Trophoblast cell (in vitro differentiated cells and primary cell): ENCODE data around the gene CFDP1.
A peak's percentile ranks its signal among the peaks of the same experiment; 100 is the strongest.

Experiments
- DNase-seq, 2 donors: peaks; one replicate each; pipeline ENCODE4 v3.0.0-alpha.2; 2016
- H2AFZ ChIP-seq: 2 replicates; pipeline ENCODE4 v1.6.1; 2013; ENCODE audit warnings: low read length, moderate library complexity, mild to moderate bottlenecking; ENCODE audit not compliant: insufficient read depth, poor library complexity
- H2AK5ac ChIP-seq: 2 replicates; pipeline ENCODE4 v1.6.1; 2013; ENCODE audit warnings: mild to moderate bottlenecking, low read length
- H2BK120ac ChIP-seq: 2 replicates; pipeline ENCODE4 v1.6.1; 2013; ENCODE audit warnings: low read length, mild to moderate bottlenecking, moderate library complexity; ENCODE audit not compliant: insufficient read depth, poor library complexity
- H2BK12ac ChIP-seq: 2 replicates; pipeline ENCODE4 v1.6.1; 2013; ENCODE audit warnings: mild to moderate bottlenecking, low read length, moderate library complexity
- H2BK5ac ChIP-seq: 2 replicates; pipeline ENCODE4 v1.6.1; 2013; ENCODE audit warnings: low read length, low read depth, moderate library complexity, mild to moderate bottlenecking; ENCODE audit not compliant: poor library complexity
- H3K14ac ChIP-seq: 2 replicates; pipeline ENCODE4 v1.6.1; 2013; ENCODE audit warnings: mild to moderate bottlenecking, low read length
- H3K18ac ChIP-seq: 2 replicates; pipeline ENCODE4 v1.6.1; 2013; ENCODE audit warnings: mild to moderate bottlenecking, low read length
- H3K23ac ChIP-seq: 2 replicates; pipeline ENCODE4 v1.6.1; 2013; ENCODE audit warnings: low read length
- H3K27ac ChIP-seq: 2 replicates; pipeline ENCODE4 v1.5.1; 2013; ENCODE audit warnings: low read depth, mild to moderate bottlenecking, inconsistent platforms, low read length, moderate library complexity
- H3K27me3 ChIP-seq: 2 replicates; pipeline ENCODE4 v1.6.1; 2013; ENCODE audit warnings: inconsistent platforms, mild to moderate bottlenecking, low read length, moderate library complexity; ENCODE audit not compliant: insufficient read depth
- H3K36me3 ChIP-seq, 2 experiments: 1 replicate in 1 of 2; 2 replicates in 1 of 2; pipeline ENCODE4 v1.6.1; 2013; ENCODE audit warnings: low read length in 2 of 2, mild to moderate bottlenecking in 2 of 2, moderate library complexity in 1 of 2; ENCODE audit not compliant: insufficient read depth in 2 of 2, control insufficient read depth in 1 of 2
- H3K4ac ChIP-seq: 2 replicates; pipeline ENCODE4 v1.6.1; 2013; ENCODE audit warnings: low read depth, mild to moderate bottlenecking, low read length, moderate library complexity
- H3K4me1 ChIP-seq, 2 experiments: 1 replicate in 1 of 2; 2 replicates in 1 of 2; pipeline ENCODE4 v1.6.1; 2013; ENCODE audit warnings: low read length in 2 of 2, mild to moderate bottlenecking in 2 of 2, moderate library complexity in 1 of 2; ENCODE audit not compliant: insufficient read depth in 2 of 2, control insufficient read depth in 1 of 2
- H3K4me2 ChIP-seq: 2 replicates; pipeline ENCODE4 v1.6.1; 2013; ENCODE audit warnings: inconsistent platforms, mild to moderate bottlenecking, low read length, moderate library complexity
- H3K4me3 ChIP-seq: 2 replicates; pipeline ENCODE4 v1.5.1; 2013; ENCODE audit warnings: mild to moderate bottlenecking, low read depth, low read length, inconsistent platforms
- H3K79me1 ChIP-seq: one replicate; pipeline ENCODE4 v1.6.1; 2013; ENCODE audit warnings: low read length
- H3K79me2 ChIP-seq: 2 replicates; pipeline ENCODE4 v1.6.1; 2013; ENCODE audit warnings: low read length, mild to moderate bottlenecking; ENCODE audit not compliant: control insufficient read depth, insufficient read depth, poor library complexity
- H3K9ac ChIP-seq: 2 replicates; pipeline ENCODE4 v1.6.1; 2013; ENCODE audit warnings: mild to moderate bottlenecking, low read length
- H3K9me3 ChIP-seq: 2 replicates; pipeline ENCODE4 v1.6.1; 2013; ENCODE audit warnings: low read depth, mild to moderate bottlenecking, control low read depth, inconsistent platforms, low read length; ENCODE audit not compliant: insufficient read depth
- H4K12ac ChIP-seq: 2 replicates; pipeline ENCODE4 v1.6.1; 2013; ENCODE audit warnings: low read depth, mild to moderate bottlenecking, low read length, moderate library complexity
- H4K8ac ChIP-seq: 2 replicates; pipeline ENCODE4 v1.6.1; 2013; ENCODE audit warnings: low read depth, mild to moderate bottlenecking, low read length, moderate library complexity
- H4K91ac ChIP-seq: one replicate; pipeline ENCODE4 v1.6.1; 2013; ENCODE audit warnings: low read depth, mild to moderate bottlenecking, low read length, moderate library complexity
- WGBS: extraction: QIAGEN DNeasy Blood & Tissue Kit; methylation state at CpG from one replicate; pipeline ENCODE4 v1.1.7; 2013; ENCODE audit warnings: missing lambda C conversion rate; ENCODE audit not compliant: insufficient read length, insufficient coverage; ENCODE audit errors: extremely low coverage; 5-methylcytosine and 5-hydroxymethylcytosine counted together

CFDP1 gene

DNA sequence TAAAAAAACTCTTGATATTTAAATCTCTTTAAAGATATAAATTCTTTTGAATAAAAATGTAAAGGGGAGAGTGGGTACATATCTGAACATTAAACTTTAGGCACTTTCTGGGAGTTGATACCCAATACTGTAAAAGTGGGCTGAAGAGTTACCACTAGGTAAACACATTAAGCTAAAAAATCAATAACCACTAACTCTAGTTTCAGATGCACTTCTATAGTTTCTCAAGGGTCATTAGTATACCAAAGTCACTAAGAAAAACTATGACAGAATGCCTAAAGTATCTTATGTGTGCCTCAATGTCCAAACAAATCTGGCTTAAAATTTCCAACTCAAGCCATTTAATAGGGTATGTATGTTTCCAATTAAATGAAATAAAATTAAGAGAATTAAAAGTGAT, 13.1 kb upstream of the CFDP1 start:
- Histone ChIP-seq H2AK5ac (no peak overlapping the region), H3K4ac (no peak overlapping the region), H3K4me2 (no peak overlapping the region), H2BK120ac (no peak overlapping the region), H3K14ac (no peak overlapping the region), H3K4me3 (no peak overlapping the region), H4K12ac (no peak overlapping the region), H3K4me1 (no peaks in the 10 kb centered on the region), H3K23ac (no peak overlapping the region), H4K91ac (no peak overlapping the region), H3K9me3 (no peaks in the 10 kb centered on the region), H3K18ac (no peak overlapping the region), H3K36me3 (peaks cover 6 to 11% of the 10 kb centered on the region in 2 experiments), H3K27ac (no peak overlapping the region), H3K79me1 (no peaks in the 10 kb centered on the region), H3K27me3 (no peaks in the 10 kb centered on the region), H3K79me2 (no peaks in the 10 kb centered on the region), H3K9ac (no peak overlapping the region), H2BK5ac (no peak overlapping the region), H2BK12ac (no peak overlapping the region), H2AFZ (no peak overlapping the region), H4K8ac (no peak overlapping the region)
- no peak for DNase-seq

- H3K14ac ChIP-seq = no peak overlapping the region
- no peak overlapping the region for H2AK5ac ChIP-seq
- no peak overlapping the region for H3K27ac ChIP-seq
- H3K36me3 ChIP-seq = peaks cover 3 to 4% of the 10 kb centered on the region in 2 experiments
- H3K79me2 ChIP-seq = no peaks in the 10 kb centered on the region
- H3K23ac ChIP-seq = no peak overlapping the region
- no peak overlapping the region for H4K91ac ChIP-seq
- H4K8ac ChIP-seq = no peak overlapping the region
- H3K4me2 ChIP-seq = no peak overlapping the region
- H2BK5ac ChIP-seq = no peak overlapping the region
- H2BK120ac ChIP-seq = no peak overlapping the region
- no peak overlapping the region for H4K12ac ChIP-seq
- no peaks in the 10 kb centered on the region for H3K4me1 ChIP-seq
- WGBS = no CpG with 5 or more reads among the region's 5 CpGs
- no peak overlapping the region for H3K9ac ChIP-seq
- H3K27me3 ChIP-seq = no peaks in the 10 kb centered on the region
- H3K79me1 ChIP-seq = no peaks in the 10 kb centered on the region
- DNase-seq = no peak
- no peak overlapping the region for H3K4ac ChIP-seq
- no peaks in the 10 kb centered on the region for H3K9me3 ChIP-seq
- H3K4me3 ChIP-seq = no peak overlapping the region
- no peak overlapping the region for H3K18ac ChIP-seq
- no peak overlapping the region for H2BK12ac ChIP-seq
- no peak overlapping the region for H2AFZ ChIP-seq
Observed at GRCh38 chr16:75445298-75445697, 12.0 kb upstream of the CFDP1 start.

GRCh38 chr16:75443298-75443697, 10.0 kb upstream of the CFDP1 start:
- no peak for DNase-seq
- Histone ChIP-seq H3K79me1 (no peaks in the 10 kb centered on the region), H2BK120ac (no peak overlapping the region), H3K23ac (no peak overlapping the region), H3K79me2 (no peaks in the 10 kb centered on the region), H3K27me3 (no peaks in the 10 kb centered on the region), H4K91ac (no peak overlapping the region), H3K4me3 (no peak overlapping the region), H2AK5ac (no peak overlapping the region), H3K18ac (no peak overlapping the region), H2BK12ac (no peak overlapping the region), H3K9ac (no peak overlapping the region), H3K27ac (no peak overlapping the region), H2AFZ (no peak overlapping the region), H4K8ac (no peak overlapping the region), H4K12ac (no peak overlapping the region), H3K36me3 (peaks cover 0 to 1% of the 10 kb centered on the region in 2 experiments), H3K14ac (no peak overlapping the region), H3K4me1 (no peaks in the 10 kb centered on the region), H3K9me3 (no peaks in the 10 kb centered on the region), H3K4ac (no peak overlapping the region), H2BK5ac (no peak overlapping the region), H3K4me2 (no peak overlapping the region)
- no CpG with 5 or more reads among the region's 3 CpGs for WGBS

DNA sequence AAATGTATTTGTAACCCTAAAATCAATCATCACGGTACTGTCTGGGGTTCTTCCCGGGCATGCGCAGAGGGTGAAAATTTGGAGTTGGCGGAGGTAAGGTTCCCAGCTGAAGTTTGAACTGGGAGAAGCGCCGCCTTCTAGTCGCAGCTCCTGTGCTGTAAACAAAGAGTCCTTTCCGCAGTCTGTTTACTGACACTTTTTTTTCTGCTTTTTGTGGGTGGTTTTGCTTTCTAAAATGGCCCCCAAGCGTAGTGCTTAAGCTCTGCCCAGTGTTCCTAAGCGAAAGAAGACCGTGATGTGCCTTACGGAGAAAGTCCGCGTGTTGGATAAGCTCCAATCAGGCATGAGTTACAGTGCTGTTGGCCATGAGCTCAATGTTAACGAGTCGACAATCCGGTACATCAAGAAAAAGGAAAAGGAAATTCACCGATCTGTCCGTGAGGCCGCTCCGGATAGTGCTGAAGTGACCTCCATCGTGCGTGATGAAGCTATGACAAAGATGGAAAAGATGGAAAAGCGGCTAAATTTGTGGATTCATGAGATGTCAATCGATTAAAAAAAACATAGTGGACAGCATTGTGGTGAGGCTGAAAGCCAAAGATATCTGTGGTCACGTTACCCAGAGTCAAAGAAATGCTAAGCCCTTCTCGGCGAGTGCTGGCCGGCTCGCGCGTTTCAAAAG, 570 bp upstream of the CFDP1 start:
- Histone ChIP-seq H3K18ac (no peak overlapping the region), H3K27me3 (no peaks in the 10 kb centered on the region), H3K4me1 (no peaks in the 10 kb centered on the region), H3K79me2 (peaks cover 10% of the 10 kb centered on the region), H2BK12ac (no peak overlapping the region), H3K4me3 (peak overlapping the region; percentile 68), H3K79me1 (peaks cover 12% of the 10 kb centered on the region), H3K4ac (peak overlapping the region; percentile 37), H3K14ac (peak overlapping the region; percentile 48), H3K4me2 (peak overlapping the region; percentile 79), H2BK5ac (peak overlapping the region; percentile 32), H2AFZ (peak overlapping the region; percentile 99), H2AK5ac (no peak overlapping the region), H3K27ac (peak overlapping the region; percentile 55), H3K36me3 (peaks cover 0 to 2% of the 10 kb centered on the region in 2 experiments), H4K8ac (peak overlapping the region; percentile 88), H3K9ac (peak overlapping the region; percentile 52), H4K91ac (peak overlapping the region; percentile 72), H3K23ac (no peak overlapping the region), H2BK120ac (peak overlapping the region; percentile 67), H3K9me3 (no peaks in the 10 kb centered on the region), H4K12ac (peak overlapping the region; percentile 78)
- DNase-seq = peak; percentile 87 to 93
- WGBS = no CpG with 5 or more reads among the region's 32 CpGs
